NCI-H2171 treated with DMSO at 0.1 percent for 48 hours (cell line): ENCODE data around the gene HIVEP2.
A peak's percentile ranks its signal among the peaks of the same experiment; 100 is the strongest.

Source experiments
- DNase-seq: peaks from one replicate; lab custom pipeline; 2025; lab: John Stamatoyannopoulos, UW

Gene HIVEP2

DNA sequence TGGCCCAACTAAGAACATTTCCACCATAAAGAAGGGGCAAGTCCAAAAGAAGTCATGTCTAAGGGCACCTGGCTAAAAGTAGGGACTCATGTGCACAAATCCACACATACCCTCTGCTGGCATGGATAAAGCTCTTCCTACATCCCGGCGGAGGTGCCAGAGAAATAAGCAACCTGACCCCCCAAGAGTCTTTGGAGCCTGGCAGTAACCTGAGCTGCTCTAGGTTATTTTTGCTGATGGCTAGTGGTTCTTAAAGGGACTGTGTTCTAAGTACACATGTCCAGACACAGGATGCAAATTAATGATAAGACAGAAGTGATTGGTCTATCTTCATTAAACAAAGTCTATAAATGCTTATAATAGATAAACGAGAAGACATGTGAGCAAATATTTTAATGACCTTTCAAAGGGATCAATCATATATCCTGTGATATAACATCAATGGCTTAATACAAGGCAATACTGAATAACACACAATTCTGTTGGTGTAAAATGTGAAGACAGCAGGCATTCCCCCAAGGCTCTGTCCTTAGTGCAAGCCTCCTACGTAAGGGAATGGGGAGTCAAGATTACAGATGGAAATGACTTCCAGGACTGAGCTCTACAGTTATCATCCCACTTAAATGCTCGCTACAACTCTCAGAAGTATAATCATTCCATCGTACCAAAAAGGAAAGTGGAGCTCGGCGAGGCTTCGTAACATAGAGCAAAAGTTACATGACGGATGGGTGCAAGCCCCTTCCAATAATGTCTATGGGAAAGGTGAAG is 52.5 kb downstream of the HIVEP2 start:
- DNase-seq = no peak

DNA sequence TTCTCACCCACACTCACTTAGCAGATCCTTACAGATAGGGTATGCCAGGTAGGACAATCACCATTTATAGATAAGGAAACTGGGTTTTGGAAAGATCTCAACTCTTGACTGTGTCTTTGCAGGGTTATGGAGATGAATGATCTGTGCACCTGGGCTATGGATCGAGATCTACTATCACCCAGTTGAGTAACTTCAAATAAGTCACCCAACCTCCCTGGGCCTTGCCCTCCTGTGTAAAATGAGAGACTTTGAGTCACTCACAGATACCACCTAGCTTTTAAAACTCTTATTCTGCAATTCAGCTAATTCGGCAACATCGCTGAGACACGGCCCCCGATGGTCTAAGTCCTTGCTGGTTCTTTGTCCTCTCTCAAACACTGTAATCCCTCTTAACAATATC is 53.5 kb downstream of the HIVEP2 start:
- no peak for DNase-seq

DNA sequence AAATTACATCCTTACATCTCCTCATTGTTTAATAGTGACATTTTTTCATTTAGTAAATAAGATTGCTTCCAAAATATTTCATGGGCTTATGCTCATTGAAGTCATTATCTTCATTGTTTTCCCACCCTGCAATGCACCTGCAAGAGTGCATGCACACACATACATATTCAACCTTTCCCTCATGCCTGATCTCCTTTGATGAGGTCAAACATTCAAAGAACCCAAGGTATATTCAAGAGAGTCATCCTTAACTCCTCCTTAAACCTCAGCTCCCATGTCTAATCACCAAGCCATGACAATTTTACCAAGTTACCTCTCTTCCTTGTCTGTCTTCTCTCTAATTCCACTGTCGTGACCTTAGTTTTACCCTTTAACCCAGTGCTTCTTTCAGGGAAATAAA is 56.5 kb downstream of the HIVEP2 start:
- no peak for DNase-seq

DNA sequence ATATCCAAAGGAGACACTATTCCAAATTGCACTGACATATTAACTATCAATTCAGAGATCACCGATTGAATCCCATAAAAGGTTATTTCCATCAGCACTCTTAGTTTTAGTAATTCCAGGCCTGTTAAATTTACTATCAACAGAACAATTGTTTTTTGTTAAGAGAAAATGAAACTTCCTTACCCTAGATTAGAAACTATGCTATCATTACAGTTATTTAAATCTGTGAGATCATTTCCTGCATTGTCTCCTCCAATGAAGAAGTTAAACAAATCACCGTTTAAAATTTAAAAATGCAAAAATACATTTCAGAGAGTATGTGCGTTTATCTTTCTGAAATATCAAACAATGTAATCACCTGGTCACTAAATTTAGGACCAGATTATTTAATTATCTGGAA is 57.5 kb downstream of the HIVEP2 start:
- DNase-seq = no peak

DNA sequence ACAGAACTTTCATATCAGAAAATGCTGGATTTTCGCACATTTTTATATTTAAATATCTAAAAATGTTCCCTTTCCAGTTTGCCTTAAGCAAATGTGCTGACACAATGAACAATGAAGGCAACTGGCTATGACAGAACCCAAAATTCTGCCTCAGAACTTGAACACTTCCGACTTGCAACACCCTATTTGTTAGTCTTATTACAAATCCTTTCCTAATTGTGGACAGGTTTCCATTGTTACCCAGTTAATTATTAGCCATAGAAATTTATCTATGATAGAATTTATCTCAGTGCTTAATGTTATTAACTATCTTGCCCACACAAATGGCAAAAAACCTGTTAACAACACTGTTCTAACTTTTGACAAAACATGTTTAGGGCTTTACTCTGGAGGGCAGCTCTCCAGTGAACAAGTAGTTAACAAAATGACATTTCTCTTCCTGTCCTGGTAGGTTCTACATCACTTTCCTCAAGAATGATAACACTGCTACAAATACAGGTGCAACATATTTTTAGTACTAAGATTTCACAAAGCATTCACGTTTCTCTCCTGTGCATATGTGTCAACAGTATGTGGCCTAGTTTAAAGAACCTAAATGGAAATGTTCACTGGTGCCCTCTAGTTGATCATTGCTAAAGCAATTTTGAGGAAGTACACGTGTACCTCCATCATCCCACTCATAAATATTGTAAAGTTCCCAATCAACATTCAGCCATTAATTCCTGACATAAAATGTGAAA is 58.4 kb downstream of the HIVEP2 start:
- peak; percentile 24 for DNase-seq

DNA sequence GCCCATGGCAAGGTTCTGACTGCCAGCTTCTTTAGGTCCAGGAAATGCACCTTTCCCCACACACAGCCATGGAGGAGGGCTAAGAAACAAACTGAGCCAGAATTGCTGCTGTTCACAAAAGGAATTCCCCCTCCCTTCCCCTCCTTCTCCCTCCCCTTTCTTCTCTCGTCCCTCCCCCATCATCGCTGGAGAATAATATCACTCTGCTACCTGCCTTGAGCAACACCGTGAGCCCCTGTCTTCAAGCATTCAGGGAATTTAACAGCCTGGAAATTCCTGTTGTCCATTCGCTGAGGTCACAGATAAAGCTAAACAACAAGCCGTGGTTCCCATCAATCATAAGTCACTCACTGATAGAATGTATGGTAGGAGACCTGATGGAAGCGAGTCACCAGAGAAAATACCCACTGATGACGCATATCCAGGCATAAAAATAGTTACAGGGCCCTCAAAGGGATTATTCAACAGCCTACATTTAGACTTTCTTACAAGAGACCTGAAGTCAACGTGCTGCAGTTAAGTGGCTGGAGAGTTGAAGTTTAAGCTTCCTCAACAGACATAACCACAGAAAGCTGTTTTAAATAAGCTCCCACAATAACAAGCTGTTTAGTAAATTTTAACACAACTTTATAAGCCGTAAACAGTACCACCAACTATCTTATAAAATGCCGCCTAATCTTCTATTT is 59.7 kb downstream of the HIVEP2 start:
- no peak for DNase-seq

DNA sequence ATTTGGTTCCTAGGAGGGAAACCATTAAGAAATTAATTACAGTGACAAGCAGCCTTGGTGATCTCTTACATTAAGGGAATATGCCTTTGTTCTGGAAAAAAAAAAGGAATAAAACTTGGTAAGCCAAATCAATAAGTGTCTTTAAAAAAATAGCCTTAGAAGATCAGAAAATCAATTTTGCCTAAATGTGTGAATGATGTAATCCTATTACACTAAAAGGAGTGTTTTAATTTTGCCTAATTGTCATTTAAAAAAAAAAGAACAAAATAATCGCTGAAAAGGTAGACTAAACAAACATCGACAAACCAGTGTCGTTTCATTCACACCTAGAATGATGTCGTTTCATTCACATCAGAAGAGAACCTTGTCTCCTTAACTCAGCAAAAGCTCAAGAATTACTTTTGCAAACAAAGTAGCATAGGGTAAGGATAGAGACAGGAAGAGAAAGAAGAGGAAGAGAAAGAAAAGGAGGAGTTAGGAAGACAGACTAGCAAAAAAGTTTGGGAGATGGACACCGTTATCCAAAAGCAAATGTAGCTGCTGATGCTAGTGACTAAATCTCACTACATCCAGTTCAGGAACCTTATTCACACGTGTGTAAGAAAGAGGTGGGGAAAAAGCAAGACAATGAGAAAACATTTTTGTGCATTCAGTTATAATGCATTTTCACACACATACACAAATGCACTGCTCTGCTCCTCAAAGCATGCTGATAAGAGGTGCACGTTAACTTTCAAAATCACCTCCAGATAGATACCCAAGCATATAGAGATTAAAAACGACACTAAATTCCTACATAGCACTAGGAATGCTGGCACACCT is 60.6 kb downstream of the HIVEP2 start:
- DNase-seq = no peak

DNA sequence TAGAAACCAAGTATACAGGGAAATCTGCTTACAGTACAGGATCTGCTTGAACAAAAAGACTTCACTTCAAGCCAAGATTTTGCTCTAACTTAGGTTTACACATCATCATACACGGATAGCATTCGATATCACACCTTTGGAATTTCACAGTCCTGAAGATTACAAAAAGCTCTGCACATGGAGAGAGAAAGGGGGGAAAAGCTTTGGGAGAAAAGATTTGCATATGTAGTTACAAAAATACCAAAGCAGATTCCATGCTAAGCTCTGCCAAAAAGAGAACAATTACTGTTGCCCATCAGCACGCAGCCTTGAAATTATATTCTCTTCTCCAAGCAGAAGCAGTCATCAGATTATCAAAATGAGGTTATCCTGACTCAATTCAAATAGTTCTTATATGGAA is 62.0 kb downstream of the HIVEP2 start:
- no peak for DNase-seq

DNA sequence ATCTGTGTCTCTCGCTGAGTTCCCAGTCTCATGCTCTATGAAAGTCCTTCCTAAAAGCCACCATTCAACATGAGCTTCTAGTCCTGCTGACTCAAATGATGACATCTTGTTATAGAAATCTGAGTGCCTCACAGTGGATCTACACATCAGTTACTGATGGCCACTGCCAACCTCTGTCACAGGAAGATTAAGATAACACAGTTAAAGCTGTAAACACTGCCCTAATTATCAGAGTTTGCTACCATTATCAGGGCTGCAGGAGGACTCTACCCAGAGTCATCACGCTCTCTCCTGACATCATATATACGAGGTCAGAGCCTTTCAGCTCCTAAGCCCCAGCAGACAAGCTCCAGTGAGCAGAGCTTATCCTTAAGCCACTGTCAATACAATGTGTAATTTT is 63.2 kb downstream of the HIVEP2 start:
- DNase-seq = no peak

DNA sequence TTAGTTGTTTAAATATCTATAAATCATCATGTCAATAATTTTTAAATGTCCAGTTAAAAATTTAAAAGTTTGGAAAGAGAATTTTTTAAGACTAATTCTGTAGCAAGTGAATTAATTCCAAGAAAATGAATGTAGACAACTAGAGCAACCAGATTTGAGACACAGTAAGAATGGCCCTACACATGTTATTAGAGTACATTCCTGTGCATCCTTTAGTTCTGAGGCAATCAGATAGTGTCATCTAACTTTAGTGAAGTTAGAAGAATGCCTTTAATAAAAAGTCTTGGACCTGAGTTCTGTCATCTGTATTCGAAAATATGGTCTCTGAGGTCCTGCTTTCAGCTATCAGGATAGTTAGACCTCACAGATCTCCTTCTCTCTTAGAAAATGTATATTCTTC is 63.7 kb downstream of the HIVEP2 start:
- DNase-seq = no peak

DNA sequence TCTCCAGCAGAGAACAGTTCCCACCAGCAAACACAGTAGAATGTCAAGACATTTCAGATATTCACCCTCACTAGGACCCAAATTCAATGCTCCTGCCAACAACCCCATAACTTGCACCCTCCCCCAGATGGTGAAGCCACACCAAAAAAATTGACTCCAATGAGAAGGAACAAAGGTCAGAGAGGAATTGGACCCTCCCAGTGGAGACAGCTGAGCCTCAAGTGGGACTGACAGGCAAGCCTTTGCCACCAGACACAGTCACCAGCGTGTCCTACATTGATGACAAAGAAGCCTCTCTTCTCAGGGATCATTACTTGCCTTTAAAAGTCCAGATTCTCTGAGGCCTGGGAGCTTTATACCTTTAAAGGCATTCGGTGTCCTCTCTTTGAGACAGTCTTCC is 64.8 kb downstream of the HIVEP2 start:
- DNase-seq = no peak

DNA sequence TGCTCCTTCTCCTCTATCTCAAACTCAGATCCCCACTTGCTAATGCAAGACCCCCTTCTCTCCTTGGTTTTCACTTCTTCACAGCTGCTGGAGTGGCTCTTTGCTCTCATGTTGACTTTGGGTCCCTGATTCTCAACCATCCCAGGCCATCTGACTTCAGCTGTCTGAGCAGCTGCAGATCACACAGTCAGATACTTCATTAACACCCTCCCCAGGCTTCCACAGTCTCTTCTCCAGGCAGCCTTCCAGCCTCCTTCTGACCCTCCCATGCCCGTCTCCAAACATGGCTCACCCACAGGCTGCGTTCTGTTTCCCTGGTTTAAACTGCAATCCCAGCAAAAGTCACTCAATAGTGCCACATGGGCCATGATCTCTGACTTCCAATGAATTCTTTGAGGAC is 65.4 kb downstream of the HIVEP2 start:
- DNase-seq = no peak

DNA sequence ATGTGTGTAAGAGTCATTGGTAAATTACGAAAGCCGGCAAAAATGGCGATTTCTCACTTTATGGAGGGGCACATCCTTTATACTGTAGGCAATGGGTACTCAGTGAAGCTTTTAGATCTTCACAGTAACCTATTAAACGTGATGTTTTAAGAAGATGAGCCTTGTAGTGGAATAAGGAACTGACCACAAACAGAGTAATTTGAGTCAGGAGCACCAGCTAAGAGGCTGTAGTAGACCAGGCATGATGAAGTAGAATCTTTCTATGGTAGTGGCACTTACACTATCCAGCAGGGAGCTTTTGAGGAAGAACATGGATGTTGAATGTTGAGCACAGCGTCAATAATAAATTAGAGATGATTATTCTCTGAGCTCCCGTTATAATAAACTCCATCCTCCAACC is 65.9 kb downstream of the HIVEP2 start:
- DNase-seq = no peak

DNA sequence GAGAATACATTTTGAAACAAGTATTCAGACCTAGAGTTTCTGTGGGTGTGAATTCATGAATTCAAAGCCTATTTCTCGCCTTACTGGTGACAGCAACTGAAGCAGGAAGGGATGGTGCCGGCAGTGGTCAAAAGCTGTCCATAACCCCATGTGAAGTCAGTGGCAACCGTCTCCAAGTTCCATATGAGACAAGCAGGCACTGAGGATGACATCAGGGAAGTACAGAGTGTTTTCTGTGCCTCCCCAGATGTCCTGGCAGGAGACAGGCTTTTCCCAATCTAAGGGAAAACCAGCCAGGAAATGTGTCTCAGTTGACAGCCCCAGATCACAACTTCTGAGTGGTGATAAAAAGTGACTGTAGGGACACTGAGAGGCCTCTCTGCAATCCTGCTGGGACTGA is 66.6 kb downstream of the HIVEP2 start:
- DNase-seq = no peak

DNA sequence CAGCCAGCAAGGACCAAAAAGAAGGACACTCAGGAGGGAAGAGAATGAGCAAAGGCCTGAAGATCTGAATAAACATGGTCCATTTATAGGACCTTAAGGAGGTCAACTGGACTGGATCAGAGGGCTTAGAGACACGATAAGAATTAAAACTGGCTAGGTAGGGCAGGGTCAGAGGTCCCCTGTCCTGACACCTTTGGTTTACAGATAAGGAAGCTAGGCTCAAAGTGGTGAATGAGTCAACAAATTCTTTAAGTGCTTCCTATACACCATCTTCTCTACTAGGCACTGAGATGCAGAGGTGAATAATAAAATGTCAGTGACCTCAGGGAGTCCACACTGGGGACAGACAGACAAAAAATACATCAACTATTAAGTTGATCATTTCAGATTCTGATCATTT is 70.3 kb downstream of the HIVEP2 start:
- no peak for DNase-seq

DNA sequence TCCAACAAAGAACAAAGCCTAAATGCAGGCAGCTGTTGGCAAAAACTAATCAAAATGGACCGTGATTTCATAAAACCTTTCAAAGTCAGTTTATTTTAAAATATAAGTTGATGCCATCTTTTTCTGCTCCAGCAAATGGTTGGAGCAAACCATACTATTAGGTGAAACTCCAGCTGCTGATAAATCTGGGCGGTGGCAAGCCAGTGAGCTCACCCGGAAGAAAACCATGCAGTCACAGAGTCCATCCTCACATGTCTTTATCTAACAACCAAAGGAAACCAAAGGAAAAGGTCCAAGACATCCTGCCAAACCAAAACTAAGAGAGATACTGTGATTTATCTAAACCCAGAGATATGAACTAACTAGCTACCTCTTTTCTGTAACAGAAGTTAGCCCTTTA is 72.6 kb downstream of the HIVEP2 start:
- DNase-seq = no peak

DNA sequence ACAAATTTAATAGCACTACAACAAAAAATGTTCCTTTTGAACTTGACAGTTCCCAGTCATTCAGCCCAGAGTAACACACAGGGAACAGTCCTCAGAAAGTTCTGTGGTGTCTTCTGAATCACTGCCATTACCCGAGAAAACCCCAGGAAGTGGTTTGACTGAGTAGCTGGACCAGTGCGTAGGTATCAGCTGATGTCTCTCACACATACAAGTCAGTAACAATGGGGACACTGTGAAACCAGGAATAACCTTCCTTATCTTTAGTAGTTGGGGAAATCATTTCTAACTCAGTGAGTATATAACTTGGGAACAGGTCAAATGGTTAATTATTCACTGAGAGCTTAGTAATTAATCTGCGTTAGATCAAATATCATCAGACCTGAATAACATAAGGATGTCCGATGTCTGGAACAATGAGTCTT is 73.1 kb downstream of the HIVEP2 start:
- DNase-seq = no peak

DNA sequence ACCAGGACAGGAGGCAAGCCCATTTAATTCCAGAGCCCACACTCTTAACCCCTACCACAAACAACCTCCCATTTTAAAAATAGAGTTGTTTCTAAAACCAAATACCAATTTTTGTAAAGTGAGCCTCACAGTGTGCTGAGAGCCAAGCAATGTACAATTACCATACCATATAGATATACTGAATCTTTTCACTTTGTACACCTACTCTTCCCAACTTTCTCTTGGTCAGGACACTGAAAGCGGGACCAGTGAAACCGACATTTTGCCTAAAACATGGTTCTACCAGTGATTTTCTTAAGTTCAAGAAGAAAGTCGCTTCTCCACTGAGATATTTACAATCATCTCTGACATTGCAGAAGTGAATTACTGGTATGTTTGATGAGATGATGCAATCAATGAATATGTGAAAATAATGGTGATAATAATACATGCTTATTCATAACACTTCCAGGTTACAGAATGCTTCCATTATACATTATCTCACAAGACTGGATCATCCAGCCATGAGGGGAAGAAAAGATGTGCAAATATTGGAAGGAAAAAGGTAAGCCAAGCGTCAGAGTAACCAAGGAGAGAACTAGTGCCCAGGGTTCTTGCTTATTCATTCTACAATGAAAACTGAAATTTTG is 74.1 kb downstream of the HIVEP2 start:
- no peak for DNase-seq

DNA sequence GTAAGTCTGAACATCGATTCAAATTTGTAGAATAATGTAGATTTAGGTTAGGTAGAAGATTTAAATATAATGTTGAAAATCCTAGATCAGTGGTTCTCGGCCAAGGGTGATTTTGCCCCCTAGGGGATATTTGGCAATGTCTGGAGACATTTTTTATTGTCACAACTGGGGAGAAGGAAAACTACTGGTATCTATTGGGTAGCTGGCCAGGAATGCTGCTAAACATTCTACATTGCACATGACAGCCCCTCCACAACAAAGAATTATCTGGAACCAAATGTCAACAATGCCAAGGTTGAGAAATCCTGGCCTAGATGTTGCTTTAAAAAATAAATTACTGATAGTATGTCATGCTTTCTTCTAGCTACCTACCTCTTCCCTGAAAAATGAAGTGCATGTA is 76.1 kb downstream of the HIVEP2 start:
- no peak for DNase-seq

DNA sequence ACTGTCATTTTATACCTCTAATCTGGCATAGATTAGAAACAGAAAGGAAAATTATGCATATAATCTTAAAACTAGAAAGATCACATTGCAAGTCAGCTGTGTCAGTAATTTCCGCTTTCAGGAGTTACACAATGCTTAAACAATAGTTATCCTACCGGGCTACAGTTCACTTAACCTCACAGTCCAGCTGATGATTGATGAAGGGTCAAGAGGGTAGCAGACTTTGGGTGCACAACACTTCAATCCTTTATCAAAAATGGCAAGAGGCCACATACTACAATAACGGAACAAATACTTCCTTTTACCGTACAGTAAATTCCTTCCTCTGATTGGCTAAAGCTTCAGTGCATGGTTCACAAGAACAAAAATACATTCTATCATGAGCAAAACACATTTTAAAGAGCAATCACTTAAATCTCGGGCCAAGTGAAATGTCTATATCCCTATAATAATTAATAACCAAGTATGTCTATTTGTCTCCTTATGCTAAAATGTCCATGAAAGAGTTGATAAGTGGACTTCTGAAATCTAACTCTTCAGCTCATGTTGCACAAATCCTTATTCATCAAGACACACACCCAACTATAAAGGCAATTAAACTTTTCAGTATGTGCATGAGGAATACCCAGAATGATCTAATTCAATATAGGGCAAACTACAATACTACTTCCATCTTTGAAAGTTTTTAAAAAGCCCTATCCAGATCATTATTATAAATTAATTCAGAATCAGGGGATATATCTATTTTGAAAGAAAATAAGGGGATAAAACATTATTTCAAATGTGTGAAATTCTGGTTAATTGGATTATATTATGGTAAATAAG is 76.8 kb downstream of the HIVEP2 start:
- no peak for DNase-seq

DNA sequence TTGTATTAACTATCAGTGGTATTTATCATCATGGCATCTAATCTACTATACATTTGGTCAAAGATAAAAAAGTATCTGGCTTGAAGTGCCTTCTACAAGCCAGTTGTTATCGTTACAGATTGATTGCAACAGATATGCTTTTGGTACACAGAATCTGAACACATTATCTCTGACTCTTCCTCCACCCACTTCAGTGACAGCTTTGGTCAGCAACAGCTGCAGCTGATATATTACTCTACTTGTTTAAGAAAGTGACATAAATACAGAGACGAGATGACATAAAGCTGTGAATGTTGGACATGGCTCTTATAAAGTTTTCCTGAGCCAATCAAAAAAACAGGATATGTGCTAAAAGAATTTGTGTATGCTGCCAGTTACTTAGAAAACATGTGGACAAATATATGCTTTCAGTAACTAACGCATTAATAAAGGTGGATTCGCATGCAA is 77.6 kb downstream of the HIVEP2 start:
- no peak for DNase-seq
